Inflammatory macrophage treated with lipopolysaccharide for 1 hour (primary cell): ENCODE data around the gene NXNL1.
"Not testable (repeated sequence)": the region's sequence is repeated elsewhere in the genome, so short reads cannot be mapped to it uniquely, and the experiment has no call there.

ENCODE experiments used
- DNase-seq, 2 donors: peaks; one replicate each; pipeline ENCODE4 v3.0.0-alpha.2; 2020 to 2022

The NXNL1 gene

DNA sequence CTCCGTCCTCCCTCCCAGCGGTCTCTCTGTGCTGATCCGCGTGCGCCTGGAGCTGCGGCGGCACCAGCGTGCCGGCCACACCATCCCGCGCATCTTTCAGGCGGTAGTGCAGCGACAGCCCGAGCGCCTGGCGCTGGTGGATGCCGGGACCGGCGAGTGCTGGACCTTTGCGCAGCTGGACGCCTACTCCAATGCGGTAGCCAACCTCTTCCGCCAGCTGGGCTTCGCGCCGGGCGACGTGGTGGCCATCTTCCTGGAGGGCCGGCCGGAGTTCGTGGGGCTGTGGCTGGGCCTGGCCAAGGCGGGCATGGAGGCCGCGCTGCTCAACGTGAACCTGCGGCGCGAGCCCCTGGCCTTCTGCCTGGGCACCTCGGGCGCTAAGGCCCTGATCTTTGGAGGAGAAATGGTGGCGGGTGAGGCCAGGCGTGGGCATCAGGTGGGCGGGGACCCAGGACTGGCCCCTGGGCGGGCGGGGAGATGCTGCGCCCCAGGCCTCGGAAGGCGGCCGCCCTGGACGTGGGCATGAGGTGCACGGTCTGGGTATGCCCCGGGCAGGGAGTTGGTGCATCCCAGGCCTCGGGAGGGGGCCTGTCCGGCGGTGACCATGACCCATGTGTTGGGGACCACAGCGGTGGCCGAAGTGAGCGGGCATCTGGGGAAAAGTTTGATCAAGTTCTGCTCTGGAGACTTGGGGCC is 26.0 kb upstream of the NXNL1 start:
- no peak for DNase-seq

DNA sequence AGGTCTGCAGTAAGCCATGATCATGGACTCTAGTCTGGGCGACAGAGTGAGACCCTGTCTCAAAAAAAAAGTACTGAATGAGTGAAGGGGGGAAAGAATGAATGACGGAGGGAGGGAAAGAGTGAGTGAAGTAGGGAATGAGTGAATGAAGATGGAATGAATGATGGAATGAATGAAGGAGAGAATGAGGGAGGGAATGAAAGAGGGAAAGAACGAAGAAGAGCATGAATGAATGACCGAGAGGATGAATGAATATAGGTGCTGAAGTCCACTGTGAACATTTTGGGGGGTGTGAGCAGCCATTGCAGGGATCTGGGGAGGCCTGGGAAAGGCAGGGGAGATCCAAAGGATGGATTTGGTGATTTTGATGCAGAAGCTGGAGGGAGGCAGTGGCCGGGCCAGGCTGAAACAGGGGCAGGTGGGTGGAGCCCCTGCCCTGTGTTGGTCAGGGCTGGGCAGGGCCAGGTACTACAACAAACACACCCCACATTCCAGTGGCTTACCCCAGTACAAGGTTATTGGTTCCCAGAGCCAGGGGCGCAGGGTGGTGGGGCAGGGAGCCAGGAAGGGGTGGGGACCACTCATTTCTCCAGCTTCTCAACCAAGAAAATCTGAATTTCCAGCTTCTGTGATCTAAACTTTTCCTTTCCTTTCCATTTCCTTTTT is 23.9 kb upstream of the NXNL1 start:
- no peak for DNase-seq

DNA sequence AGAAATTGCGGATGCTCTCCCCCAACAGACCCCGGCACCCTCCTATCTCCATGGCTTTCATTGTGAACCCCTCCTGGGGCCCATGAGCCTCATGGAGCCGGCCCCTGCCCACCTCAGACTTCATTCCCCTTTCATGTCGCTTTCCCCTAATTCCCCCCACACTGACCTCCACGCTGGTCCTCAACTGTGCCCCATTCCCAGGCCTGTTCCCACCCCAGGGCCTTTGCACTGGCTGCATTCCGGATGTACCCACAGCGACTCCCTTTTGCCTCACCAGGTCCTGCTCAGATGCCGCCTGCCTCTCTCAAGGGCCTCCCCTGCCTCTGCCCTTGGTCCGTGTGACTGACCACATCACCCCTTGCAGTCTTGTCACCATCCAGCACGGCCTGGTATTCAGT is 22.9 kb upstream of the NXNL1 start:
- DNase-seq = no peak

- peak; percentile 12 to 30 for DNase-seq
Observed at GRCh38 chr19:17482877-17483604, 22.3 kb upstream of the NXNL1 start.

DNA sequence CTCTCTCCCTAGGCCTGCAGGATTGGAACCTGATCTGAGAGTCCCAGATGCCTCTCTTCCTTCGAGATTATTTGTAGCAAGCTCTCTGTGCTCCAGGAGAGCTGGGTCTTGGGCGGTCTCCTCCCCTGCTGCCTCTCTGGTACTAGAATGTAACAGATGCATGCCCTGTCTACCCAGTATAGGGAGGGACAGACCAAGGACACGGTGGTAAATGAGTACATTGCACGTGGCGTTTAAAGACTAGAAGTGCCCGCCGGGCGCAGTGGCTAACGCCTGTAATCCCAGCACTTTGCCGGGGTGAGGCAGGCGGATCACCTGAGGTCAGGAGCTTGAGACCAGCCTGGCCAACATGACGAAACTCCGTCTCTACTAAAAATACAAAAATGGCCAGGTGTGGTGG is 21.3 kb upstream of the NXNL1 start:
- no peak for DNase-seq

DNA sequence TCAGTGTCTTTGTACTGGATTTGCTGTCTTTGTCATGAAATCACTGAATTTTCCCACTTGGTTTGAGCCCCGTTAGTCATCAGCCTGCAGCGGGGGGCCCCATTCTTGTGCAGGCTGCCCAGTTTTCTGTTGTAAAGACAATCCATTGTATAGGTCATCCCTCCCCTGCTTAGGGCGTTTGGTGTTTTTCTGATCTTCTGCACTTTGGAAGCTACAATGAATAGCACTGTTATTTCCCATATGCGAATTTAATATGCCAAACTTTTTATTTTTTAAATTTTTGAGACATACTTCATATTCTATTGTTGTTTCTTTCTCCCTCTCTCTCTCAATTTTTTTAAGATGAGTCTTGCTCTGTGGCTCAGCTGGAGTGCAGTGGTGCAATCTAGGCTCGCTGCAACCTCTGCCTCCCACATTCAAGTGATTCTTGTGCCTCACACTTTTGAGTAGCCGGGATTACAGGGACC is 18.6 kb upstream of the NXNL1 start:
- peak; percentile 30 to 60 for DNase-seq

GRCh38 chr19:17475541-17476115 is 14.9 kb upstream of the NXNL1 start:
- peak; percentile 44 to 63 for DNase-seq

DNA sequence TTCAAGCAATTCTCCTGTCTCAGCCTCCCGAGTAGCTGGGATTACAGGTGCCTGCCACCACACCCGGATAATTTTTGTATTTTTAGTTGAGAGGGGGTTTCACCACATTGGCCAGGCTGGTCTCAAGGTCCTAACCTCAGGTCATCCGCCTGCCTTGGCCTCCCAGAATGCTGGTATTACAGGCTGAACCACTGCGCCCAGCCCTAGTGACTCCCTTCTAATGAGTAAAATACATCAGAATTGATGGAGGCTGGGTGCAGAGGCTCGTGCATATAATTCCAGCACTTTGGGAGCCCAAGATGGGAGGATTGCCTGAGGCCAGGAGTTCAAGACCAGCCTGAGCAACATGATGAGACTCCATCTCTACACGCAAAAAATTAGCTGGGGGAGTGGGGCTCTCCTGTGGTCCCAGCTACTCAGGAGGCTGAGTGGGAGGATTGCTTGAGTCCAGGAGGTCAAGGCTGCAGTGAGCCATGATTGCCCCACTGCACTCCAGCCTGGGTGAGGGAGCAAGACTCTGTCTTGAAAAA is 14.3 kb upstream of the NXNL1 start:
- not testable (repeated sequence) for DNase-seq

- DNase-seq = peak; percentile 77 to 80
Observed at GRCh38 chr19:17473041-17473440, 12.3 kb upstream of the NXNL1 start.

- DNase-seq = no peak
Observed at GRCh38 chr19:17471410-17472125, 10.8 kb upstream of the NXNL1 start.

- DNase-seq = peak; percentile 97 to 99
Observed at GRCh38 chr19:17470068-17470841, 9.5 kb upstream of the NXNL1 start, which contains the start of gene SLC27A1. TSS of gene SLC27A1 (plus strand) at chr19:17470524. CDS start at chr19:17470541, 17 bp downstream.

- peak; percentile 84 to 89 for DNase-seq
Observed at GRCh38 chr19:17469481-17470067, 8.8 kb upstream of the NXNL1 start.

GRCh38 chr19:17469092-17469480 is 8.4 kb upstream of the NXNL1 start:
- no peak for DNase-seq

GRCh38 chr19:17468302-17469091 is 7.8 kb upstream of the NXNL1 start:
- no peak for DNase-seq

DNA sequence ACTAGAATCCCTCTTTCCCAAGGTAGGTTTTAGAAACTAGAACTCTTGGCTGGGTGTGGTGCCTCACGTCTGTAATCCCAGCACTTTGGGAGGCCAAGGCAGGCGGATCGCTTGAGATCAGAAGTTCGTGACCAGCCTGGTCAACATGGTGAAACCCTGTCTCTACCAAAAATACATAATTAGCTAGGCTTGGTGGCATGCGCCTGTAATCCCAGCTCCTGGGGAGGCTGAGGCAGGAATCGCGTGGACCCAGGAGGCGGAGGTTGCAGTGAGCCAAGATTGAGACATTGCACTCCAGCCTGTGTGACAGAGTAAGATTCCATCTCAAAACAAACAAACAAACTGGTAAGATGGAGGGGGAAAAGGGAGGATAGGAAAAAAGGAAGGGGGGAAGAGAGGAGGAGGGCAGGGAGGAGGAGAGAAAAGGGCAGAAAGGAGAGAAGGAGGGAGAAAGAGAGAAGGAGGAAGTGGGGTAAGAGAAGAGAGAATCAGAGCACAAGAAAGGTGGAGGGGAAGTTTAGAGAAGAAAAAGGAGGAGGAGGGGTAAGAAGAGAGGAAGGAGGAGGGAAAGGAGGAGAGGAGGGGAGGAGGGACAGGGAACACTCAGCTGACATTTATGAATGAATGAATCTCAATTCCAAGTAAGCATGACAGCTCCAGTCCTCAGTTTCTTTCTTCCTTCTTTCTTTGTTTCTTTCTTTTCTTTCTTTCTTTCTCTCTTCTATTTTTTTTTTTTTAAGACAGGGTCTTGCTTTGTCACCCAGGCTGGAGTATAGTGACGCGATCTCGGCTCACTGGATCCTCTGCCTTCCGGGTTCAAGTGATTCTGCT is 7.0 kb upstream of the NXNL1 start:
- DNase-seq = no peak

DNA sequence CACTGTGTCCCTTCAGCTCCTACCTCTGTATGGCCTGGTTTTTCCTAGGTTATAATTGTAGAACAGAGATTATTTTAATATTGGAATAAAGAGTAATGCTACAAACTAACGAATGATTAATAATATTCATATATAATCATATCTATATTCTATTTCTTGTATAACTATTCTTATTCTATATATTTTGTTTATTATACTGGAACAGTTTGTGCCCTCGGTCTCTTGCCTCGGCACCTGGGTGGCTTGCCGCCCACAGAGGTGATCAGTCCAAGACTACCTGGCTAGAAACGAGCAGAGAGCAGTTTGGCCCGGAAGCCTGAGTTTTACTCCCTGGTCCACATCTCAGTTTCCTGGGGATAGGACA is 5.7 kb upstream of the NXNL1 start:
- DNase-seq = no peak

GRCh38 chr19:17458970-17459369 is 1.8 kb downstream of the NXNL1 start:
- no peak for DNase-seq

- peak in 1 of 2 donors; percentile 22 for DNase-seq
Observed at GRCh38 chr19:17457616-17458015, 3.1 kb downstream of the NXNL1 start.

GRCh38 chr19:17456127-17456526 is 4.6 kb downstream of the NXNL1 start:
- no peak for DNase-seq
